ENCODE measurements around the gene ATP10A.

DNA sequence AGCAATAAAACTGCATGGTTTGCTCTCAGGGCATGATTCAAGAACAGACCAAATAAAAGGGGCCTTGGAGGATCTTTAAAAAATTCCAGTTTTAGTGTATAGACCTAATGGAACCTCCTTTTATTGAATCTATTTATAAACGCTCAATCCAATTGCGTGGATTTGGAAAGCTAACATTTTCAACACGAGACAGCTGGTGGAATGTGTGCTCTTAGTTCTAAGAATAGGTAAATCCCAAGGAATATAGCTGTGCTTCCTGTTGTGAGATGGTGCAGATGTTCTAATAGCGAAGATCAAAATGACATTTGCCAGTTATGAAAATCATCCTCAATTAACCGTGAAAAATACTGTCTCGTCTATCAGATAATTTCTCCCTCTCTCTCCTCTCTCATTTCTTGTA lies 192.5 kb downstream of the ATP10A start:
- TF ChIP-seq CTCF (IDR thresholded peaks at IDR 0.05; ENCODE audit: low read length) (no peak), EZH2 (optimal IDR thresholded peaks at IDR 0.05; ENCODE audit: low read depth, low read length) (no peak), EZH2phosphoT487 (IDR thresholded peaks at IDR 0.05; ENCODE audit: low read length) (no peak)

Measured in MM.1S (cell line).